AG09309 (cell line): Measurements from ENCODE around the gene ZFP36L1.
A peak's percentile ranks its signal among the peaks of the same experiment; 100 is the strongest.

Experiments used
- DNase-seq: peaks from one replicate; pipeline ENCODE4 v3.0.0-alpha.2; 2010; ENCODE audit warnings: low read depth
- H3K4me3 ChIP-seq: 2 replicates; pipeline ENCODE4 v1.5.1; 2011; ENCODE audit warnings: mild to moderate bottlenecking, low read depth, low read length, moderate library complexity; ENCODE audit not compliant: control insufficient read depth
- TF ChIP-seq, protein P1 (sequence below): IDR thresholded peaks from 2 replicates; pipeline ENCODE4 v1.5.1; 2011; ENCODE audit warnings: mild to moderate bottlenecking, low read depth, low read length, inconsistent platforms; ENCODE audit not compliant: insufficient read depth, control insufficient read depth; ENCODE audit errors: missing control alignments

The ZFP36L1 gene

DNA sequence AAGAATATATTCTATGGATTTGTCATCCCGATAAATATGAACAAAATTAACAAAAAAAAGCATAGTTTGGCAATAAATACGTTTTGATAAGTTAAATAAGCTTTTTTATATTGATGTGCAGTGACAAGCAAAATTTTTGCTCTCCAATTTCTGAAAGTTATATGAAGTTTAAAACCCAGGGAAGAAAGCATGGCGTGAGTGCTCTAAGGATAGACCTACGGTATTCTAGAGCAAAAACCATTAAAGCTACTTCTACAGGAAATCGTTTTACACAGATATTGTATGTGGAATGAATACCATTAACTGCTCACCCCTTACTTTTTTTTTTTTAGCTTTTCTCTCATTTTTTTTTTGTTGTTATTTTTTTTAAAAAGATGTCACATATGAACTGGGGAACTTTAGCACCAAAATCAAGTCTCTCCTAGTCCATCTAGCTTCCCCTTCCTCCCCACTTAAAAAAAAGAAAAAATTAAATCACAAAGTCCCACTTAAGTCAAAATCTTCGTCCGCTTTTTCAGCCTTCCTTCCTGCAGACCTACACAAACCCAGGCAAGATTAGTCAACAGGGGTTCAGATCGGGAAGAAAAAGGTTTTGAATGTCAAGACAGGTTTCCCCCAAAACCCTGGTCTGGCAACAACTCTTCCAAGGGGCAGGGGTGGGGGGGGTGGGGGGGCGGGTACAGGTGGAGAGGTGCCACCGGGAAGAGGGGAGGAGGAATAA is 4.4 kb downstream of the ZFP36L1 start:
- peak overlapping the region; percentile 89 for H3K4me3 ChIP-seq
- DNase-seq: no peak
- TF ChIP-seq, protein P1, sequence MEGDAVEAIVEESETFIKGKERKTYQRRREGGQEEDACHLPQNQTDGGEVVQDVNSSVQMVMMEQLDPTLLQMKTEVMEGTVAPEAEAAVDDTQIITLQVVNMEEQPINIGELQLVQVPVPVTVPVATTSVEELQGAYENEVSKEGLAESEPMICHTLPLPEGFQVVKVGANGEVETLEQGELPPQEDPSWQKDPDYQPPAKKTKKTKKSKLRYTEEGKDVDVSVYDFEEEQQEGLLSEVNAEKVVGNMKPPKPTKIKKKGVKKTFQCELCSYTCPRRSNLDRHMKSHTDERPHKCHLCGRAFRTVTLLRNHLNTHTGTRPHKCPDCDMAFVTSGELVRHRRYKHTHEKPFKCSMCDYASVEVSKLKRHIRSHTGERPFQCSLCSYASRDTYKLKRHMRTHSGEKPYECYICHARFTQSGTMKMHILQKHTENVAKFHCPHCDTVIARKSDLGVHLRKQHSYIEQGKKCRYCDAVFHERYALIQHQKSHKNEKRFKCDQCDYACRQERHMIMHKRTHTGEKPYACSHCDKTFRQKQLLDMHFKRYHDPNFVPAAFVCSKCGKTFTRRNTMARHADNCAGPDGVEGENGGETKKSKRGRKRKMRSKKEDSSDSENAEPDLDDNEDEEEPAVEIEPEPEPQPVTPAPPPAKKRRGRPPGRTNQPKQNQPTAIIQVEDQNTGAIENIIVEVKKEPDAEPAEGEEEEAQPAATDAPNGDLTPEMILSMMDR: no peak

DNA sequence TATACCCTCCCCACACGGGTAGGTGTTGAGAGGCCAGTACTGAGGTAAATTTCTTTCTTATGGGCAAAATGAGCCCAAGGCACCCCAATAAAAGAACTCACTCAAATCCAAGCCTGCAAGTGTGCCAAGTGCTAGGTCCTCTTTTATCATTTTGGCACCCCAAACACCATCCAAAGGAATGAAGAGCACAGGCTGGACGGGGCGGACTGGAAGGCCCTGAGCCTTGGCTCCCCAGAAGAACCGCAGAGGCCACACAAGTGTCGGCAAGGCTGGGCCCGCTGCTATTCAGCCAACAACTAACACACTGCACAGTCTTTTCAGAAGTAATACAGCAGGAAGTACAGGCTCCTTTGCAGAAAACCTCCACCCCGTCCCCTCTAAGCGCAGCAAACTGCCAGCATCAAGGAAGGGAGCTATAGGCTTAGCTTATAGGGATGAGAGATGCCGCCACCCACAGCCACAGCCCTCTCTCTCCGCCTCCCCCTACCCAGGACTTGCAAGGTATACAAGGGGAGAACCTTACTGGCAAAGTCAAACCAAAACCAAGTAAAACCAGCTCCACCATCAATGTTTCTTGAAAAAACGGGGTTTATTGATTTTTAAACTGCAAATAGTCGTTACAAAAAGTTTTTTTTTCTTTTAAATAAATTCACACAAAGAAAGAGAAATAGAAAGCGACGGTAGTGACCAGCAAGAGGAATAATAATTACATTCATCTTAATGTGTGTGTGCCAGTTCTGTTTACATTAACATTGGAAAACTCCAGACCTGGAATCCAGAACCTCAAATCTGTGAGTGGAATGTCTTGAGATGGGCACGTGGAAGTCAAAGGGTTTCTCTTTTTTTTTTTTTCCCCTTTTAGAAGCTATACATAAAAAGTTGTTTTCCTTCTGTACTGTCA is 5.5 kb downstream of the ZFP36L1 start:
- H3K4me3 ChIP-seq: no peak overlapping the region
- TF ChIP-seq, protein P1: no peak
- no peak for DNase-seq

DNA sequence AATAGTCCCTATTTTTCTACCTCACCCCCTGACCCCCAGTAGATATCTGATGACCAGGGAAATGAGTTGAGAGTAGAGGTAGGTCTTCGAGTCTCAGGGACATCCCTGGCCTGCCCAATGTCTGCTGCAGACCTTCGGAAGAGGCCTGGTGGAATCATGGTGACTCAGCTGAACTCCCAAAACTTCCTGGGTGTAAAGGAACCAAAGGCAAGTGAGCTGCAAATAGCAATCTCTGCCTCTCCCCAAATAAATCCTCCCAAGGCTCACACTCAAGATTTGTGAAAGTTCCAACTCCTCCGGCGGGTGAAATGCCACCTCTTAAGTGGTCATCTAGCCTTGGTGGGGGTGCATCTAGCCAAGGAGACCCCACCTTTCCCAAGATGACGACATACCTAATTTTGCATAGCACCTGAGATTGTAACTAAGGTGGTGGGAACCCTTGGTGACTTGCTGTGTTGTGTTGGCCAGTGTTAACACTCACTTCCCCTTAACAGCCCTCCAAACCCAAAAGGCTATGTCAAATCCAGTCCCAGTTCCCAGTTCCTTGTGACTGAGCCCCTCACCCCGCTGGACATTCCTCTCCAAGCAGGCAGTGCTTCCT is 6.3 kb downstream of the ZFP36L1 start:
- TF ChIP-seq, protein P1: no peak
- no peak for DNase-seq
- H3K4me3 ChIP-seq: no peak overlapping the region

DNA sequence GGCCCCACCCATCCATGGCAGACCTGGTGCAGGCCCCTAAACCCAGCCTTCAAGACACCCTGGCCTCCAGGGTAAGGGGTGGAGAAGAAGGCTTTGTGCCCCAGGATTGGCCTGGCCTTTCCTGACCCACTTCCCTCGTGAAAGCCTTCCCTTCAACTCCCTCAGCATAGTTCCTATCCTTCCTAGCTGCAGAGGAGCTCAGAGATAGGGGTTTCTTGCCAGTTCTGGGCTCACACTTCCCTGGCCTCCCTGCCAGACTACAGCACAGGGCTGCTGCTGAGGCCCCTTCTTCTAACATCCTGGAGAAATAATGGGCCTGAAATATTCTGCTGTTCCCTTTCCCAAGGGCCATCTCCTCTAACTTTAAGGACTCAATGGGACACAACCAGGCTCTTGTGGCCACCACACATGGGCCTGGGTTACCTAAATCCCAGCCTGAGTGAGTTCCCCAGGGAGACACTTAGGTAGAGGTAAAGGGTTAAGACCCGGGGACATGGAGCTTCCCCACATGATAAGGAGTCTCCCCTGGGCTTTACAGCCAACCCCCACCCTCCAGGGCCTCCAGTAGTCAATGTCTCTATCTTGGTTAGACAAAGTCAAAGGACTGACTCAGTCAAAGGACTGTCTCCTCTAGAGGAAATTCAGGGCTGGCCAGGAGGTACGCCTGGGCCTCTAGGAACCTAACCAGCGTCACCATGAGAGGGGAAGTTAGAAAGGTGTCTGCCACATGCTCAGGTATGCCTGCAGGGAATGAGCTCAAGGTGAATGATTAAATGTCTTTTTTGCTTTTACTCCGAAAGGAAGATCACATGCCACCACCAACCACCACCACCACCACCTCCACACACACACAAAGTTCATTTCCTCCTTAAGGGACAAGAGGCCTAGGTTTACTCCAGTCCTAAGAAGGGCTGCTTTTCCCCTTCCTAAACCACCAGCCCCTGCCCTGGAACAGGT is 7.1 kb downstream of the ZFP36L1 start:
- TF ChIP-seq, protein P1: no peak
- H3K4me3 ChIP-seq: no peak overlapping the region
- no peak for DNase-seq

DNA sequence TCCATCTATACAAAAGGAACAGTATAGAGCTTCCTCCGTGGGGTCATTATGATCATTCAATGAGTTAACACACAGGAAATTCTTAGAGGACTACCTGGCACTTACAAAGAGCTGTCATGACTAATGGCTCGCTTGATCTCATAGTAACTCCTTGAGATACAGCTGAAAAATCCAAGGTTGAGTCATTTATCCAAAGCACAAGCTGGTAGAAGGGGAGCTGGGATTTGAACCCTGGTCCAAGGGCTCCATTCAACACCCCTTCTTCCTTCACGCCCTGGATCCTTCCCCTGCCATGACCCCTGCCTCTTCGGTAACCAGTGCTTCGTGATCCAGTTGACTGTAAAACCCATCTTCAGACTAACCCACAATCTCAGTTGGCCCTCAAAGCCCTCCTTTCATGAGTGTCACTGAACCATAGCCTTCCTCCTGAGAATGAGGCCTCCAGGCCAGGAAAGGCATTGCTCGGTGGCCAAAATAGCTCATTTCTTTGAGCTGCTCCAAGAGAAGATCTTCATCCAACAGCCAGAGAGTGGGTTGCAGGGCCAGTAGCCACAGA is 7.8 kb downstream of the ZFP36L1 start:
- DNase-seq: no peak
- TF ChIP-seq, protein P1: no peak
- no peak overlapping the region for H3K4me3 ChIP-seq
